Activated CD4-positive, CD25-positive, alpha-beta regulatory T cell (primary cell): ENCODE measurements around the gene ELAVL1.

Experiments used
- DNase-seq, 4 experiments: peaks; one replicate each; lab custom pipeline; 2025; lab: John Stamatoyannopoulos, UW

ELAVL1 gene

DNA sequence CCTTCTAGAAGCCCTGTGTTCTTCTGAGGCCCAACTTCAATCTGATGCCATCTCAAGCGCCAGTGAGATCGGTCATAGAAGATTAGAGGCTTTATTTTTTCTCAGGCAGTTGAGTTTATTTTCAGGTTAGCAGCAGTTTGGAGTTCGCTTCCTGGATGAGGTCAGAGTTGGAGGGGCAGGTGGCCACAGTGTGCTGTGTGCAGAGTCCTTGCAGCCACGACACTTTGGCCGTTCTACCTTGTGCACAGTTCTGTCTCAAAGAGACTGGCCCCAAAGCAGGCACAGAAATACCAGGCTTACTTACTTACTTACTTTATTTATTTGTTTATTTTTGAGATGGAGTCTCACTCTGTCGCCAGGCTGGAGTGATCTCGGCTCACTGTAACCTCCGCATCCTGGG is 15.9 kb upstream of the ELAVL1 start:
- no peak for DNase-seq

DNA sequence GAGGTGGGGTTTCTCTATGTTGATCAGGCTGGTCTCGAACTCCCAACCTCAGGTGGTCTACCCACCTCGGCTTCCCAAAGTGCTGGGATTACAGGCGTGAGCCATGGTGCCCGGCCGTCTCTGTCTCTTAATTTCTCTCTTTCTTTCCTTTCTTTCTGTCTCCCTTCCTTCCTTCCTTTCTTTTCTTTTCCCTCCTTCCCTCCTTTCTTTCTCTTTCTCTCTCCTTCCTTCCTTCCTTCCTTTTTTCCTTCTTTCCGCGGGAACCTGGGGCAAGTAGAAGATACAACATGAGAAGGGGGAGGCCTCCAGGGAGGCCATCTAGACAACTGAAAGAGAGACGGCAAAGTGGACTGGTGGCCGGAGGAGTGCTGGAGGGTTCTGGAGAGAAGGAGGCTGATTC is 15.2 kb upstream of the ELAVL1 start:
- no peak for DNase-seq

- peak in 1 of 4 experiments; percentile 16 for DNase-seq
These were observed 12.4 kb upstream of the ELAVL1 start for GRCh38 chr19:8017808-8018207.

DNA sequence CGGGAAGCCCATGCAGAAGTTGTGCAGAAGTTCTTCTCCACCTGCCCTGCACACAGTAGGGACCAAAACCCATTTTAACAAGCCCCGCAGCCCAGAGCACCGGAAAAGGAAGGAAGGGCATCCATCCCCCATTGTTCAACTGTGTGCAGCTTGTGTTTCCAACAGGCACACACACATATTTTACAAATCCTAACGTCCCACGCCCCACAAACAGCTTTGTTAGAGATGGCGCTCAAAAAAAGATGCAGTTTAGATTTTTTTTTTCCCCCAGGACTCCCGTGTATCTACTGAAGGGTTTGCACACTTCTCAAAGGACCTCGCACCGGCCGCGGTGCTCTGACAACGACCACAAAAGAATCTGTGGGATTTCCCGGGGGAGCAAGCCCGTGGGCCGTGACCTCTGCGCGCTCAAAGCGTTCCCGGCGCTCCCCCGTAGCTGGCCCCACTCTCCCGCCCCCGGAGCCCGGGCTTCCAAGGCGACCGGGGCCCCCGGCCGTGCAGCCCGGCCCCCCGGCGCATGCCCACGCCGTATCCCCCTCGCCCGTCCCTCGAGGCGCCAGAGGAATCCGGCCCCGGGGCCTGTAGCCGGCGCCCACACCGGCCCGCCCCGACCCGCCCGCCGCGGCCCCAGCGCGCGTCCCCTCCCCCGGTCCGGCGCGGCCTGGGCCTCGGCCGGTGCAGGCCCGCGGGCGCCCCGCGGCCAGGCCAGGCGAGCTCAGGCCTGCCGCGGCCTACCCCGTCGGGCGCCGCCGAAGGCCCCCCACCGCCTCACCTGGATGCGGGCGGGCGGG is 523 bp downstream of the ELAVL1 start:
- DNase-seq, result no peak

DNA sequence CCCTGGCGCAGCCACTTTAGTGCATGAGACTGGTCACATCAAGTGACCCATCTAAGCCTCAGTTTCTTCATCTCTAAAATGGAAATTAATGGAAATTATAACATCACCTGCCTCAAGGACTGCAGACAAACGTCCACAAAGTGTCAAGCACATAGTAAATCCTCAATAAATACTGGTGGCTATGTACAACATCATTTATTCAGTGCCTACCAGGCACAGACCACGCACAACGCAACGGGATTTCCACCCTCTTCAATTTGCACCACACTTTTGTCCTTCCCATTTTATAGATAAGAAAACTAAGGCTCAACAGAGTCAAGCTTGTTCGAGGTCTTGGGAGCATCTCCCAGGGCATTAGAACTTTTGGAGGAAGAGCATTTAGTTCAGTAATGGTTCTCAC is 1.4 kb downstream of the ELAVL1 start:
- DNase-seq, result no peak

- DNase-seq, result peak; percentile 32 to 63 (median 48)
These were observed 3.2 kb downstream of the ELAVL1 start for GRCh38 chr19:8001995-8002849.

DNA sequence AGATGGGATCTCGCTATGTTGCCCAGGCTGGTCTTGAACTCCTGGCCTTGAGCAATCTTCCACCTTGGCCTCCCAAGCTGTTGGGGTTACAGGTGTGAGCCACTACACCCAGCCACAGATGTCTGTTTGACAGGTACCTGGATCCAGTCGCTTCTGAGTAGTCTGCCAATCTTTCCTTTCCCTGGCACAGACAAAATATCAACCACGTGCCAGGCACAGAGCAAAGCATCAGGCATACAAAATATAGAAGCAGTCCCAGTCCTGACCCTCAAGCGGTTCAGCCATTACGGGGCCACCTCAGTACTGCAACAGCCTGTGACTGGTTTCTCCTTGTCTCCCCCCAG is 3.8 kb downstream of the ELAVL1 start:
- DNase-seq, result no peak

- no peak for DNase-seq
These were observed 5.0 kb downstream of the ELAVL1 start for GRCh38 chr19:8000298-8001038.

GRCh38 chr19:7999376-7999775 is 6.1 kb downstream of the ELAVL1 start:
- DNase-seq, result no peak

DNA sequence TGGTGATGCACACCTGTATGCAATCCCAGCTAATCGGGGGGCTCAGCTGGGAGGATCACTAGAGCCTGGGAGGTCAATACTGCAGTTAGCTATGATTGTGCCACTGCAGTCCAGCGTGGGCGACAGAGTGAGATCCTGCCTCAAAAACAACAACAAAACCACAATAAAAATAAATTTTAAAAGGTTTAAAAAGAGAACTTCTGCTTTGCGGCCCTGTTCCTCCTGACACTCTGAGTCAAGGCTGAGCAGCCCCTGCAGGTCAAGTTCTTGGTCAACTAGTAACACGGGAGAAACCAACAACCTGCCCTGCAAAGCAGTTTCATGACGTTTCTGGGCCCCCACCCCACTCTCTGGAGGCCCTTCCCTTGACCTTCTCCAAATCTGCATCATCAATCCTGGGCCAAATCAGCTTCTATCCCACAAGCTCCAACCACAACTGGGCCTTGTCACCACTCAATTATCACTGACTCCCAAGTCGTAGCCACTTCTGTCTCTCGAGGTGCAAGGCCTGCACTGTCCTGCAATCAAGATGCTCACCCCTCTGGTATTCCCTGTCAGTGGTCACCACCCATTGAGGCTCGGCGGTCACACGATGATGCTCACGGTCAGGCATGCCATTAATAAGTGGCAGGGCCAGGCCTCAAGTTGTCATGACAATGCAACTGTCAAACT is 7.5 kb downstream of the ELAVL1 start:
- no peak for DNase-seq

GRCh38 chr19:7996883-7997282 is 8.6 kb downstream of the ELAVL1 start:
- DNase-seq, result no peak

- no peak for DNase-seq
These were observed 9.7 kb downstream of the ELAVL1 start for GRCh38 chr19:7995810-7996158.

GRCh38 chr19:7994928-7995809 is 10.3 kb downstream of the ELAVL1 start:
- no peak for DNase-seq

DNA sequence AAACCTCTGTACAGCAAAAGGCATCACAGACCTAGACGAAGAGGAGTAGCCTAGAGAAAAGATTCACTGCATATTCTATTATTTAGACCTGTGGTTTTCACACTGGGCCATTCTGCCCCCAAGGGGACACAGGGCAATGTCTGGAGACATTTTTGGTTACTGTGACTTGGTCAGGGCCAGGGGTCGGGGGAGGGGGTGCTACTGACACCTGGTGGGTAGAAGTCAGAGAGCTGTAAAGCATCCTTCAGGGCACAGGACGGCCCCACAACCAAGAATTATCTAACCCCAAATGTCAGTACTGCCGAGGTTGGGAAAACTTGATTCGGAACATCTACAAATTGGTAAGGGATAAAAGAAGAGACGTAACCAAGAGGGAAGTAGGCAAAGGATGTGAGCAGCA is 11.3 kb downstream of the ELAVL1 start:
- no peak for DNase-seq

- DNase-seq, result no peak
These were observed 11.9 kb downstream of the ELAVL1 start for GRCh38 chr19:7993560-7993959.

DNA sequence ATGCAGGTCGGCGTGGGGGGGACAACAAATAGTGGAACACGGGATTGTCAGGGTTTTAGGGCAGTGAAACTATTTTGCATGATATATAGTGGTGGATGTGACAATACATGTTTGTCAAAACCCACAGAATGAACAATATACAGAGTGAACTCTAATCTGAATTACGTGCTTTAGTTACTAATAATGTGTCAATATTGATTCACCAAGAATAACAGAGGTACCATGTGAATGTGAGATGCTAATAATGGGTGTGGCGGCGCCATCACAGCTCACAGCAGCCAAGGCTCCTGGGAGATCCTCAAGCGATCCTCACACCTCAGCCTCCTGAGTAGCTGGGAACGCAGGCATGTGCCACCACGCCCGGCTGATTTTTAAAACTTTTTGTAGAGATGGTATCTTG is 12.9 kb downstream of the ELAVL1 start:
- DNase-seq, result no peak

DNA sequence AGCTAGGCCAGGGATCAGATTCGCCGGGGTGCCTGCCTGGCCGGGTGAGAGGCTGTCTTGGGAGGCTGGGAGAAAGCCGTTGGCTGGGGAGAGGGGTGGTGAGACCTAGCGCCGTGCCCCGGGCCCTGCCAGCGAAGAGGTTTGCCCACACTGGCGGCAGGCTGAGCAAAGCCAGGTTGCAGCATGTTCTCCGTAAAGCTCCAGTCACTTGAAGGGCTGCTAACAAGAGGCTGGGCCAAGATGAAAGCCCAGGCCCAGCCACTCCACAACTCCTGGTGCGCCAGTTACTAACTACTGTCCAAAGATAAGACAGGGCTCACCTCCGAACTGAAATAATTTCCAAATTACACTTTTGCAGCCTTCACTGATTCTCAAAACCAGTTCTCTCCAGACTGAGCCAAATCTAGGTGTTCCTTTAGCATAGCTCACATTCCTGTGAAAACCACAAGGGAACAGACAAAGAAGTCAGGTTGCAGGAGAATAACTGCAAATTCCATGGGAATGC is 16.3 kb downstream of the ELAVL1 start:
- no peak for DNase-seq

DNA sequence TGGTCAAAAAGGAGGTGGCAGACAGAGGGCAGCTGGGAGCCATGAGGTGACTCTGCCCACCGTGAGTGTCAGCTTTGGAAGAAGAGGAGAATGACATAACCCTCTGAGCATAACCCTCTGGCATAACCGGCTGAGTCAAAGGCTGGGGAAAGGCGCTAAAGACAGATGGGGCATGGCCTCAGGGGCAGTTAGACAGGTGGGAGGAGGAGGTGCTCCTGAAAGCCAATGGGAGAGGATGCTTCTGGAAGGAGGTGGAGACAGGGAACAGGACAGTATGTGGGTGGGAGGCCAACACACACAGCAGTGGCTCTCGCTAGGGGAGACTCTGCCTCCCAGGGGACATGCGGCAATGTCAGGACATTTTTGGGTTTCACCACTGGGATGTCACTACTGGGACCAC is 17.1 kb downstream of the ELAVL1 start:
- DNase-seq, result no peak

DNA sequence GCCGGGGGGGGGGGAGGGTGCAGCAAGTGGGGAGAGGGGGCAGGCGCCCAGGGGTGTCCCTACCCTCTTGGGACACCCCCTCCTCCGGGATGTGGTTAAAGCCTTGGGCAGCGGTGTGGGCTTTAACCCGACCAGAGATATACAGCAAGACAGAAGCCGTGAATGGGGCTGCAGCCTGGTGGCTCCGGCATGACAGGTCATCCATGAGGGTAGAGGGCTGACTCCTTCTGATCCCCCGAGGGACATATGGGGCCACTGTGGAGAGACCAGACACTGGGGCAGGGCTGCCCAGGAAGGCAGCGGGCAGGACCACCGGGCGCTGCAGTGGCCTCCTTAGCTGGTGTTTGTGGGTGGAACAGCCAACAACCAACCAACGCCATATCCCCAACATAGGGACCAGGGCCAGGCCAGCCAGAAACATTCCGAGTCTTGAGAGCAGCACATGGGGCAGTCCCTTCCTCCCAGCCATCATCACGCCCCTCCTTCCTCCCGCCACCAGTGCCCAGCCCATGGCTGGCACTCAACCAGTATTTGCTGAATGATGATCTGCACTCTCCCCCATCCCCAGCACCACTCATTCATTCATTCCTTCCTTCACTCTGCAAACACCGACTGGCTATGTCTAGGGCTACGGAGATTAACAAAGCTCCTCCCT is 18.2 kb downstream of the ELAVL1 start:
- no peak for DNase-seq

GRCh38 chr19:7986321-7987113 is 18.9 kb downstream of the ELAVL1 start:
- DNase-seq, result no peak
